Retinal pigment epithelial cell (primary cell): ENCODE results near the gene SLC6A8.
"Not testable (repeated sequence)": the region's sequence is repeated elsewhere in the genome, so short reads cannot be mapped to it uniquely, and the experiment has no call there.

Experiments
- DNase-seq: peaks from one replicate; pipeline ENCODE4 v3.0.0-alpha.2; 2010; ENCODE audit warnings: low read depth
- H3K4me3 ChIP-seq: 2 replicates; pipeline ENCODE4 v1.5.1; 2011; ENCODE audit warnings: mild to moderate bottlenecking, low read length, control low read depth, moderate library complexity
- CTCF ChIP-seq: conservative IDR thresholded peaks from 2 replicates; pipeline ENCODE4 v1.5.1; 2011; ENCODE audit warnings: low read depth, low read length, control low read depth, inconsistent platforms

Gene SLC6A8

GRCh38 chrX:153700376-153700945, 12.7 kb downstream of the SLC6A8 start:
- DNase-seq, result no peak
- no peak overlapping the region for H3K4me3 ChIP-seq
- TF ChIP-seq CTCF, result no peak

- DNase-seq, result no peak
- H3K4me3 ChIP-seq, result no peak overlapping the region
- no peak for TF ChIP-seq CTCF
Observed at GRCh38 chrX:153700967-153701366, 13.2 kb downstream of the SLC6A8 start.

- TF ChIP-seq CTCF, result no peak
- no peak overlapping the region for H3K4me3 ChIP-seq
- DNase-seq, result no peak
Observed at GRCh38 chrX:153701706-153702105, 14.0 kb downstream of the SLC6A8 start.

- no peak for DNase-seq
- no peak overlapping the region for H3K4me3 ChIP-seq
- no peak for TF ChIP-seq CTCF
Observed at GRCh38 chrX:153702336-153703035, 14.8 kb downstream of the SLC6A8 start.

GRCh38 chrX:153703036-153703370, 15.3 kb downstream of the SLC6A8 start:
- no peak for TF ChIP-seq CTCF
- DNase-seq, result no peak
- H3K4me3 ChIP-seq, result no peak overlapping the region

GRCh38 chrX:153704021-153704526, 16.3 kb downstream of the SLC6A8 start:
- no peak for TF ChIP-seq CTCF
- no peak overlapping the region for H3K4me3 ChIP-seq

GRCh38 chrX:153704631-153705402, 17.1 kb downstream of the SLC6A8 start:
- not testable (repeated sequence) for H3K4me3 ChIP-seq

More at GRCh38 chrX:153704021-153704526, 16.3 kb downstream of the SLC6A8 start:
- no peak for DNase-seq

More at GRCh38 chrX:153704631-153705402, 17.1 kb downstream of the SLC6A8 start:
- DNase-seq, result not testable (repeated sequence)
